Thyroid gland (tissue), 4 donors: ENCODE results near the gene HSPB7. TPM values are rescaled to one million over a fixed set of nuclear protein-coding genes. Genes with fewer than 3 reads are reported as not detected.
A peak's percentile ranks its signal among the peaks of the same experiment; 100 is the strongest.

Experiments used
- DNase-seq, 2 donors: peaks; one replicate each; pipeline ENCODE4 v3.0.0-alpha.2; 2019
- H3K27ac ChIP-seq, 3 donors: fragments of 200-600 bp; sonication (generic); 1 replicate in 2 of 3; 2 replicates in 1 of 3; pipeline ENCODE4 v1.5.1; 2016 to 2019; ENCODE audit warnings: mild to moderate bottlenecking in 1 of 3, moderate library complexity in 1 of 3
- H3K27me3 ChIP-seq: fragments of 200-600 bp; sonication (generic); one replicate; pipeline ENCODE4 v1.5.1; 2019
- H3K36me3 ChIP-seq, 2 donors: fragments of 200-600 bp; sonication (generic); one replicate each; pipeline ENCODE4 v1.5.1; 2016 to 2019
- H3K4me1 ChIP-seq, 2 donors: fragments of 200-600 bp; sonication (generic); one replicate each; pipeline ENCODE4 v1.5.1; 2017 to 2019
- H3K4me3 ChIP-seq, 3 donors: fragments of 200-600 bp; sonication (generic); replicated peaks in 1 of 3; 1 replicate in 2 of 3; 2 replicates in 1 of 3; pipeline ENCODE4 v1.5.1; 2016; ENCODE audit warnings: mild to moderate bottlenecking in 1 of 3
- H3K9me3 ChIP-seq: fragments of 200-600 bp; sonication (generic); one replicate; pipeline ENCODE4 v1.5.1; 2017
- CTCF ChIP-seq, 6 experiments: fragments of 200-600 bp in 3 of 6; fragments of 450-650 bp in 3 of 6; sonication (generic) in 3 of 6; IDR thresholded peaks; one replicate each; pipeline ENCODE4 v1.5.1; 2016 to 2019; ENCODE audit warnings: antibody characterized with exemption in 6 of 6, mild to moderate bottlenecking in 2 of 6, inconsistent platforms in 1 of 6, moderate library complexity in 1 of 6
- POLR2A ChIP-seq, 2 donors: fragments of 450-650 bp; IDR thresholded peaks; one replicate each; pipeline ENCODE4 v1.6.1; 2017; ENCODE audit warnings: antibody characterized with exemption in 2 of 2, mild to moderate bottlenecking in 2 of 2, moderate library complexity in 1 of 2
- WGBS, 2 donors: methylation state at CpG; one replicate each; pipeline ENCODE4 v1.1.5; 2017; 5-methylcytosine and 5-hydroxymethylcytosine counted together
- intact Hi-C: fragments of 100-400 bp; cut with DNase I; formaldehyde crosslinking; loops from one replicate; pipeline ENCODE4 v1.15.1; 2023
- total RNA-seq, 4 donors: library from RNA; depleted of rRNA; stranded (reverse); fragments of >200 nt; gene quantifications; one replicate each; pipeline ENCODE4 v1.2.3, GENCODE V29; 2016

The HSPB7 gene
- total RNA-seq, 4 donors from 2014 or later, result 0.81 to 9.0 (median 2.9) TPM

- Histone ChIP-seq H3K4me1 (peaks cover 62 to 69% of the 10 kb centered on the region in 2 donors), H3K27ac (peak overlapping the region in 2 of 3 donors; percentile 89 to 96), H3K9me3 (no peaks in the 10 kb centered on the region), H3K27me3 (no peaks in the 10 kb centered on the region), H3K36me3 (no peaks in the 10 kb centered on the region), H3K4me3 (no peak overlapping the region)
- intact Hi-C loops, result no loop called here
- DNase-seq, result no peak
- WGBS, 2 donors, result 95 to 96% methylated on average over 18 to 25 of the region's 25 CpGs
- TF ChIP-seq CTCF (IDR thresholded peaks at IDR 0.05) (no peak), POLR2A (IDR thresholded peaks at IDR 0.05) (no peak)
Measured at GRCh38 chr1:16015491-16015890, 2.4 kb downstream of the HSPB7 start.

GRCh38 chr1:16014509-16015482, 3.0 kb downstream of the HSPB7 start:
- intact Hi-C loops, result no loop called here
- DNase-seq, result peak; percentile 67 to 69
- Histone ChIP-seq H3K36me3 (no peaks in the 10 kb centered on the region), H3K27ac (peak overlapping the region; percentile 88 to 96 (median 89)), H3K9me3 (no peaks in the 10 kb centered on the region), H3K4me1 (peaks cover 62% of the 10 kb centered on the region in 2 donors), H3K4me3 (no peak overlapping the region), H3K27me3 (no peaks in the 10 kb centered on the region)
- TF ChIP-seq CTCF (IDR thresholded peaks at IDR 0.05) (no peak), POLR2A (IDR thresholded peaks at IDR 0.05) (peak in 1 of 2 donors; percentile 31)
- 61 to 72% methylated on average over 17 of the region's 17 CpGs for WGBS, 2 donors

- no peak for TF ChIP-seq POLR2A (IDR thresholded peaks at IDR 0.05)
- TF ChIP-seq CTCF (IDR thresholded peaks at IDR 0.05), result no peak
- WGBS, 2 donors, result 61 to 71% methylated on average over 3 to 4 of the region's 4 CpGs
- Histone ChIP-seq H3K4me3 (peak overlapping the region in 2 of 3 donors; percentile 12 to 28), H3K36me3 (no peaks in the 10 kb centered on the region), H3K27ac (peak overlapping the region; percentile 88 to 96 (median 89)), H3K27me3 (no peaks in the 10 kb centered on the region), H3K9me3 (no peaks in the 10 kb centered on the region), H3K4me1 (peaks cover 53 to 54% of the 10 kb centered on the region in 2 donors)
- DNase-seq, result no peak
- intact Hi-C loops, result no loop called here
Measured at GRCh38 chr1:16013908-16014258, 4.0 kb downstream of the HSPB7 start.

- WGBS, 2 donors, result 17 to 22% methylated on average over 10 to 14 of the region's 28 CpGs
- Histone ChIP-seq H3K4me3 (peak overlapping the region in 2 of 3 donors; percentile 12 to 28), H3K27ac (peak overlapping the region; percentile 88 to 96 (median 89)), H3K9me3 (no peaks in the 10 kb centered on the region), H3K27me3 (no peaks in the 10 kb centered on the region), H3K4me1 (peaks cover 48 to 49% of the 10 kb centered on the region in 2 donors), H3K36me3 (no peaks in the 10 kb centered on the region)
- intact Hi-C loops, result no loop called here
- peak; percentile 81 for DNase-seq
- peak in 1 of 2 donors; percentile 38 for TF ChIP-seq POLR2A (IDR thresholded peaks at IDR 0.05)
- no peak for TF ChIP-seq CTCF (IDR thresholded peaks at IDR 0.05)
Measured at GRCh38 chr1:16013220-16013907, 4.5 kb downstream of the HSPB7 start.
